ENCODE data around the gene TRPM7.
"Not testable (repeated sequence)": the region's sequence is repeated elsewhere in the genome, so short reads cannot be mapped to it uniquely, and the experiment has no call there.

TRPM7 gene

DNA sequence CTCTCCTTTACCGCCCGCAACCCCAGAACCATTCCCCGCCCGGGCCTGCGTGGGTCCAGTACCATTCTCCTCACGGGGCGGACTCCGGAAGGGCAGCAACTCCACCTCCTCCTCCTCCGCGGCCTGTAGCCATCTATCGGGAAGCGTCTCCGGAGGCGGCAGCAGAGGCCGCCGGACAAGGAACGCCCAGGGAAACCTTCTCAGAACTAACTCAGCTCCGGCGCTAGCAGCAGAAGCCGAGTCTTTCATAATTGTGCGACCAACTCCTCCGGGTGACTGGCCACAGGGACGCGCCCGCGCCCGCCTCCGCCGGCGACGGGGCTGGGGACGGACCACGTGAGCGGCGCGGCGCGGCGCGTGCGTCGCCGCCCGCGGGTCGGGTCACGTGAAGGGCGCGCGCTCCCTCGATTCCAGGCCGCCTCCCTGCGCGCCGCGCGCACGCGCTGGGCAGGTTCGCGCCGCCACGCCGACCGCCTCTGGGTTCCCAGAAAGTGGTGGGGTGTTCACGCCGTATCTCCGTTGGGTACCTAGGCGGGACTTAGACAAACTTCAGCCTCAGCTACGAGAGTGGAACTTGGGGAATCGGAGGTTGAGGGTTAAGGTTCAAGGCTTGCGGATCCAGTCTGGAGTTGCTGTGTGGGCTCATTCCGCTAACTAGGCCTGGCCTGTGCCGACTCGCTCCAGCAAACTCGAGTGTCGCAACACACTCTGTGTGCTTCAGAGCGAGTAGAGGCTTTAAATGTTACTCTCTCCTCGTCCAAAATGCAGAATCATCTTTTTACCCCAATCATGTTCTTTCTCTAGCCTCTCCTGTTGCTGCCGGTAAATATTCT lies at the start of gene TRPM7:
TRPM7 (minus strand) TSS at position 329 of the 833 bp plus-strand sequence; CDS start at position 65, 264 bp downstream.
- DNase-seq (ENCODE audit: low read depth in 2 of 2, low spot score in 1 of 2) = peak; percentile 75 to 78

DNA sequence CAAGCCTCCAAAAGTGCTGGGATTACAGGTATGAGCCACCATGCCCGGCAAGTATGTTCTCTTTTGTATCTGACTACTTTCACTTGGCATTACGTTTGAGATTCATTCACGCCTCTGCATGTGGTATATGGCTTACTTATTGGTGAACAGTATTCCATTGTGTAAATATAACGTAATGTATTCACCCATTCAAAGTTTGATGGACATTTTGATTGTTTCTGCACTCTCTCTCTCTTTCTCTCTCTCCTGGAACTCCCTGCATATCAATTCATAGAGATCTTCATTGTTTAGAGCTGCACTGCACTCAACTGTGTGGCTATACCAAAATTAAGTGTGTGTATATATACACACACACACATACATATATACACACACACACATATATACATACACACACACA lies 48.6 kb upstream of the TRPM7 start:
- DNase-seq (ENCODE audit: low read depth in 2 of 2, low spot score in 1 of 2) = no peak

- no peak for DNase-seq (ENCODE audit: low read depth in 2 of 2, low spot score in 1 of 2)
Measured at GRCh38 chr15:50726315-50726714, 39.7 kb upstream of the TRPM7 start.

DNA sequence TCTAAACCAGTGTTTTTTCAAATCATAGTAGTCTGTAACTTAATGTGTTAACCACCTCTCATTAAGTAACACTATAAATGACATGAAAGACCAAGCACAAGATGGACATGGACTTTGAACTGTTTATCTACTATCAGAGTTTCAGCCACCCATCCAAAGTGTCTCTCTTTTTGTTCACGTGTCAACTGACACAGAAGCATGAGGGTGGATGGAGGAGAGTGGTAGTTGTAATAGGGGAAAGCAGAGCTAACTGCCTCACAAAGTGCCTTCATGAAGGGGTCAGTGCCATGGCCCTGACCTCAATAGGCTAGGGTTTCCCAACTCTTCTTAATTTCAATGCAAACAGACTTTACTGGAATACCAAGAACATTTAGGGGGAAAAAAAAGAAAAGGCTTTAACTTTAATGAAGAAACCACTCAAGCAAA lies 32.1 kb upstream of the TRPM7 start:
- DNase-seq (ENCODE audit: low read depth in 2 of 2, low spot score in 1 of 2) = no peak

DNA sequence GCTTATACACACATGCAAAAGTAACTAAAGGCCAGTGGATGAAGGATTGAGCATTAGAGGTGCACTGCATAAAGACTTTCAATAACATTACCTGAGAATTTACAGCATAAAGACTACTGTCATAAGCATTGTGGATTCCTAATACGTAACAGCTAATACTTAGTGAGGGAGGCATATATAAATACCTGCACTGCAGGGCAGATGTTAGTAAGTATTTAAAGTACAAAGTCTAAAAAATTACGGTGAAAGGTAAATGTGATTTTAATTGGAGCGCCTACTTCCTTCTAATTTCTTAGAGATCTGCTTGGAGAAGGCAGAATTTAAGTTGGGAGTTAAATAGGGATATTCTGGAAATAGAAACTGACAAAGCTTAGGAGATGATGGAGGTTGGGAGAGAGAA lies 25.4 kb upstream of the TRPM7 start:
- DNase-seq (ENCODE audit: low read depth in 2 of 2, low spot score in 1 of 2) = no peak

DNA sequence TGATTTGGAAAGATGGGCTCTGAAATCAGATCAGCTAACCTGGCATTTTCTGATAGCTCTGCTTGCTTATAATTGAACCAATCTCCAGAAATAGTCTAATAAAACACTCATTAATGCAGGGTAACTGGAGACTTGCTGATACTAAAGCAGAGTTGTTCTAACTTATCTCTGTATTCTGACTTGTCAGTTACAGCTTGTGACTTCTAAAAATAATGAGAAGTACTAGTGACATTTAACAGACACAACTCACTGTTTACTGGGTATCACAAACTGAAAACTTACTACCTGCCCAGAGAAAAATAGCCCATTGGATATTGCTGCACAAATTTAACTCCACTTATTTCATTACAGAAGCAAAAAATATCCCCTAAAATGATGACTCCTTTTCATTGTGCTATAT lies 24.0 kb upstream of the TRPM7 start:
- DNase-seq (ENCODE audit: low read depth in 2 of 2, low spot score in 1 of 2) = no peak

- DNase-seq (ENCODE audit: low read depth in 2 of 2, low spot score in 1 of 2) = no peak
Measured at GRCh38 chr15:50707878-50708427, 21.4 kb upstream of the TRPM7 start.

GRCh38 chr15:50702762-50703334 lies 16.3 kb upstream of the TRPM7 start:
- DNase-seq (ENCODE audit: low read depth in 2 of 2, low spot score in 1 of 2) = no peak

- DNase-seq (ENCODE audit: low read depth in 2 of 2, low spot score in 1 of 2) = no peak
Measured at GRCh38 chr15:50698101-50698500, 11.5 kb upstream of the TRPM7 start.

GRCh38 chr15:50697109-50697797 lies 10.7 kb upstream of the TRPM7 start:
- no peak for DNase-seq (ENCODE audit: low read depth in 2 of 2, low spot score in 1 of 2)

DNA sequence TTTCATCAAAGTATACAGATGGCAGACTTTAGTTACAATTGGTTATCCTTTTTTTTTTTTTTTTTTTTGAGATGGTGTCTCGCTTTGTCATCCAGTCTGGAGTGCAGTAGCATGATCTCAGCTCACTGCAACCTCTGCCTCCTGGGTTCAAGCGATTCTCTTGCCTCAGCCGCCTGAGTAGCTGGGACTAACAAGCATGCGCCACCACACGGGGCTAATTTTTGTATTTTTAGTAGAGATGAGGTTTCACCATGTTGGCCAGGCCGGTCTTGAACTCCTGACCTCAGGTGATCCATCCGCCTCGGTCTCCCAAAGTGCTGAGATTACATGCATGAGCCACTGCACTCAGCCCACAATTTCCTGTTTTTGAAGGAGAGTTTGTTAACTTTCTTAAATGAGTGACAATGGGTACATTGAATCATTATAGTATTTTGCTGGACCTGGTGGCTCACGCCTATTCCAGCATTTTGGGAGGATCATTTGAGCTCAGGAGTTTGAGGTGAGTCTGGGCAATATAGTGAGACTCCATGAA lies 8.1 kb upstream of the TRPM7 start:
- not testable (repeated sequence) for DNase-seq (ENCODE audit: low read depth in 2 of 2, low spot score in 1 of 2)

- DNase-seq (ENCODE audit: low read depth in 2 of 2, low spot score in 1 of 2) = no peak
Measured at GRCh38 chr15:50687302-50687902, 805 bp upstream of the TRPM7 start.

DNA sequence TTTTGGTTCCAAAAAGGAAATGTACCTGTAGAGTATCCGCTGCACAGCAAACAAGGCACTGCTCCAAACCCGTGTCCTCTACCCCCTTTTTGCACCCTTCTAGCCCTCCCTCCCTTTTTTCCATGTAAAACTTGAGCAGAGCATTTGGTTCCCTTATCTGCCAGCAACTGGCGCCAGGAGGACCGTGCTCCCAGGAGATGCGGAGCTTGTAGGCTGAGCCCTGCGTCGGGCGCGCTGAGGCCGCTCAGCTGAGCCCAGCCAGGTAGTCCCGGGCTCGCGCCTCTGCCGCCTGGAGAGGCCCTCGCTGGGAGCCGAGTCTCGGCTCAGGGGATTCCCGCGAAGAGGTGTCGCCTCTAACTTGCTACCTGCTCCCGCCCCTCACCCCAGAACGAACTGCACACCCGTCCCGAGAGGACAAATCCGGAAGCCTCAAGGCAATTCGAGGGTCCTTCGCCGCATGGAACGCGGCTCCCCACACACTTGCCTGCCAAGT lies 575 bp downstream of the TRPM7 start:
- peak; percentile 37 to 61 for DNase-seq (ENCODE audit: low read depth in 2 of 2, low spot score in 1 of 2)

- no peak for DNase-seq (ENCODE audit: low read depth in 2 of 2, low spot score in 1 of 2)
Measured at GRCh38 chr15:50685191-50685975, 1.2 kb downstream of the TRPM7 start.

GRCh38 chr15:50681467-50681866 lies 5.1 kb downstream of the TRPM7 start:
- no peak for DNase-seq (ENCODE audit: low read depth in 2 of 2, low spot score in 1 of 2)

GRCh38 chr15:50676799-50677483 lies 9.7 kb downstream of the TRPM7 start:
- DNase-seq (ENCODE audit: low read depth in 2 of 2, low spot score in 1 of 2) = no peak

DNA sequence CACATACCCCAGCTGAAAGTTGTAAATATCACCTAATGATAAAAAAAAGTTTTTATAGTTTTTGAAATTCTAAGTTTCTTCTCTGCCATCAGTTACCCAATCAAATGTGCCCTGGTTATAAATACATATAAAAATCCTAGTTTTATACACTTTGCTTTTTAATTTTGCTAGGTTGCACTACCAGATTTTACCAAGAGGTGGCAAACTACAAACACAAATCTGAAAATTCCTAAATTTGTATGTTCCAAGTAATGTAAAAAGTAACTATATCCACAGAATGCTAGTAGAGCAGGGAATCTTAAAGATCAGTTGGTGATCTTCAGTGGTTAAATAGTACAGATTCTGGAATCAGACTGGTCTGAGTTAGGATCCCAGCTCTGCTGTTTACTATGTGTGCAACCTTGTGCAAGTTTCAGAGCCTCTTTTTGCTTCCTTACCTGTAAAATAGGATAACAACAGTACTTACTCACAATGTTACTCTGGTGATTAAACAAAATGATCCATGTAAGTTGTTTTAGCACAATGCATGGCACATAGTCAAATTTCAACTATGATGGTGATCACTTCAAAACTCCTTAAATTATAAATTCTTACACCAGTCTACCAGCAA lies 11.0 kb downstream of the TRPM7 start:
- DNase-seq (ENCODE audit: low read depth in 2 of 2, low spot score in 1 of 2) = no peak

DNA sequence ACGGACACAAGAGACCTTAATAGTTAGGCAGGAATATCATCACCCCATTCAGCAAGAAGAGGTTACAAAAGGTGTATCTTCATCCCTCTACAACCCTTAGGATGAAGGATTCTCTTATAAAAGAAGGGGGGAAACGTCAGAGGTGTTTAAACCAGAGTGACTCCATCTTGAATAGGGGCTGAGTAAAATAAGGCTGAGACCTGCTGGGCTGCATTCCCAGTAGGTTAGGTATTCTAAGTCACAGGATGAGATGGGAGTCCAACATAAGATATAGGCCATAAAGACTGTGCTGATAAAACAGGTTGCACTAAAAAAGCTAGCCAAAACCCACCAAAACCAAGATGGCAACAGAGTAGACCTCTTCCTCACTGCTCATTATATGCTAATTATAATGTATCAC lies 16.5 kb downstream of the TRPM7 start:
- no peak for DNase-seq (ENCODE audit: low read depth in 2 of 2, low spot score in 1 of 2)

GRCh38 chr15:50669611-50670010 lies 17.0 kb downstream of the TRPM7 start:
- no peak for DNase-seq (ENCODE audit: low read depth in 2 of 2, low spot score in 1 of 2)
